SU-DHL-6 (cell line): ENCODE results near the gene CD99L2.
"Not testable (repeated sequence)": the region's sequence is repeated elsewhere in the genome, so short reads cannot be mapped to it uniquely, and the experiment has no call there.

ENCODE experiments used
- H2AFZ ChIP-seq: fragments of 200-600 bp; sonication (generic); 2 replicates; pipeline ENCODE4 v1.6.1; 2014; ENCODE audit warnings: low read depth, mild to moderate bottlenecking, moderate library complexity, mixed read lengths, antibody characterized with exemption, low read length; ENCODE audit not compliant: severe bottlenecking
- H3F3A ChIP-seq: fragments of 200-600 bp; shearing (Covaris generic); 2 replicates; pipeline ENCODE4 v1.6.0; 2016; ENCODE audit warnings: antibody characterized with exemption, mild to moderate bottlenecking; ENCODE audit not compliant: insufficient read depth
- H3K27ac ChIP-seq: fragments of 200-600 bp; sonication (generic); 2 replicates; pipeline ENCODE4 v1.5.1; 2016; ENCODE audit warnings: low read depth, mild to moderate bottlenecking, low read length, moderate library complexity, mixed read lengths
- H3K27me3 ChIP-seq: fragments of 200-600 bp; sonication (generic), shearing (Covaris generic); 2 replicates; pipeline ENCODE4 v1.6.0; 2014; ENCODE audit warnings: mild to moderate bottlenecking, low read length
- H3K36me3 ChIP-seq: fragments of 200-600 bp; sonication (generic); 2 replicates; pipeline ENCODE4 v1.6.1; 2014; ENCODE audit warnings: mild to moderate bottlenecking, low read length, mixed read lengths
- H3K4me2 ChIP-seq: fragments of 300-600, 200-600 bp; shearing (Covaris generic), sonication (generic); 2 replicates; pipeline ENCODE4 v1.6.0; 2014; ENCODE audit warnings: low read length, low read depth, mild to moderate bottlenecking; ENCODE audit not compliant: poor library complexity, severe bottlenecking
- H3K4me3 ChIP-seq: fragments of 200-600 bp; sonication (generic); 2 replicates; pipeline ENCODE4 v1.5.1; 2014; ENCODE audit warnings: antibody characterized with exemption, low read length, mild to moderate bottlenecking, mixed read lengths; ENCODE audit not compliant: insufficient read depth, poor library complexity, severe bottlenecking
- H3K79me2 ChIP-seq: fragments of 200-600 bp; sonication (generic); 2 replicates; pipeline ENCODE4 v1.6.1; 2014; ENCODE audit warnings: mild to moderate bottlenecking, low read length, moderate library complexity; ENCODE audit not compliant: insufficient read depth
- H3K9ac ChIP-seq: fragments of 200-600 bp; sonication (generic); 2 replicates; pipeline ENCODE4 v1.7.0; 2014; ENCODE audit warnings: mild to moderate bottlenecking, low read length
- H3K9me2 ChIP-seq: fragments of 200-600 bp; sonication (generic); replicated peaks from 2 replicates; pipeline ENCODE4 v1.6.1; 2014; ENCODE audit warnings: low read length; ENCODE audit not compliant: insufficient read depth
- H3K9me3 ChIP-seq: fragments of 200-600 bp; sonication (generic); 2 replicates; pipeline ENCODE4 v1.6.1; 2014; ENCODE audit warnings: low read length, mixed read lengths; ENCODE audit not compliant: insufficient read depth
- H4K20me1 ChIP-seq: fragments of 200-600 bp; sonication (generic); 2 replicates; pipeline ENCODE4 v1.6.1; 2014; ENCODE audit warnings: low read depth, mild to moderate bottlenecking, antibody characterized with exemption, low read length, moderate library complexity, mixed read lengths
- CTCF ChIP-seq: fragments of 200-600 bp; sonication (generic); IDR thresholded peaks from one replicate; pipeline ENCODE4 v1.5.1; 2017; ENCODE audit warnings: antibody characterized with exemption, mild to moderate bottlenecking, low read length, moderate library complexity; ENCODE audit not compliant: insufficient read depth, poor library complexity, severe bottlenecking
- EZH2phosphoT487 ChIP-seq: fragments of 200-600 bp; sonication (generic), shearing (Covaris generic); conservative IDR thresholded peaks from 2 replicates; pipeline ENCODE4 v1.6.1; 2018; ENCODE audit warnings: mild to moderate bottlenecking, antibody characterized with exemption, low read length, moderate library complexity, mixed read lengths

CD99L2 gene

GRCh38 chrX:150893936-150894335 lies 4.5 kb downstream of the CD99L2 start:
- H3K4me2 ChIP-seq: no peak overlapping the region
- H3K27me3 ChIP-seq: no peaks in the 10 kb centered on the region
- no peaks in the 10 kb centered on the region for H3K9me2 ChIP-seq
- no peak overlapping the region for H3K27ac ChIP-seq
- TF ChIP-seq CTCF: no peak
- no peak for TF ChIP-seq EZH2phosphoT487
- H3F3A ChIP-seq: no peaks in the 10 kb centered on the region
- H3K9ac ChIP-seq: no peak overlapping the region
- H3K4me3 ChIP-seq: no peak overlapping the region
- H2AFZ ChIP-seq: no peak overlapping the region
- no peaks in the 10 kb centered on the region for H3K9me3 ChIP-seq
- no peaks in the 10 kb centered on the region for H3K36me3 ChIP-seq
- H3K79me2 ChIP-seq: peaks cover 7% of the 10 kb centered on the region; the same call in 1 of the 2 replicates
- no peaks in the 10 kb centered on the region for H4K20me1 ChIP-seq

DNA sequence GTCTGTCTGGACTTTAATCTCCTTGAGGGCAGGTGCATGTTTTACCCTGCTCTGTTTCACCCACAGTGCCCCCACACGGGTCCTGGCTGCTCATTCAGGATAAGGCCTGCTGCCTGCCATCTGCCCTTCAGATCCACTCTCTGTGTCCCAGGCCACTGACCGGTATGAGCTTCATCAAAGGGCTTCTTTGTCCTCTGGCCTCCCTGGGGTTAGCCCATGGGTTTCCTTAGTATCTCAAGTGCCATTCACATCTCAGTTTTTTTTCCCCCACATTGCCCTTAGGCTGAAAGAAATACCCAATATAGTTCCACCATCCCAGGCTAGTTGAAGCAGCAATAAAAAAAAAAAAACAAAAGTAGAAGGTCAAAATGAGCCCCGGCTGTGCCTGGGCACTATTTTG lies 9.3 kb downstream of the CD99L2 start:
- Histone ChIP-seq H3K9me3 (no peaks in the 10 kb centered on the region), H3K27ac (no peak overlapping the region)
- no peak for TF ChIP-seq EZH2phosphoT487
- no peak for TF ChIP-seq CTCF

GRCh38 chrX:150887906-150888465 lies 10.5 kb downstream of the CD99L2 start:
- Histone ChIP-seq H3K9ac (no peak overlapping the region), H3K79me2 (no peaks in the 10 kb centered on the region), H3K27me3 (no peaks in the 10 kb centered on the region), H2AFZ (no peak overlapping the region), H3K36me3 (no peaks in the 10 kb centered on the region), H3K9me2 (no peaks in the 10 kb centered on the region), H3F3A (no peaks in the 10 kb centered on the region), H3K27ac (no peak overlapping the region), H4K20me1 (no peaks in the 10 kb centered on the region), H3K4me2 (no peak overlapping the region), H3K9me3 (no peaks in the 10 kb centered on the region), H3K4me3 (no peak overlapping the region)
- TF ChIP-seq CTCF (no peak), EZH2phosphoT487 (no peak)

More for the DNA sequence above, 9.3 kb downstream of the CD99L2 start:
- H3K79me2 ChIP-seq: no peaks in the 10 kb centered on the region
- H3K9ac ChIP-seq: no peak overlapping the region
- H3K4me2 ChIP-seq: no peak overlapping the region
- no peaks in the 10 kb centered on the region for H3F3A ChIP-seq
- no peaks in the 10 kb centered on the region for H3K9me2 ChIP-seq
- H3K4me3 ChIP-seq: no peak overlapping the region
- no peaks in the 10 kb centered on the region for H3K36me3 ChIP-seq
- no peaks in the 10 kb centered on the region for H4K20me1 ChIP-seq
- no peaks in the 10 kb centered on the region for H3K27me3 ChIP-seq
- no peak overlapping the region for H2AFZ ChIP-seq

DNA sequence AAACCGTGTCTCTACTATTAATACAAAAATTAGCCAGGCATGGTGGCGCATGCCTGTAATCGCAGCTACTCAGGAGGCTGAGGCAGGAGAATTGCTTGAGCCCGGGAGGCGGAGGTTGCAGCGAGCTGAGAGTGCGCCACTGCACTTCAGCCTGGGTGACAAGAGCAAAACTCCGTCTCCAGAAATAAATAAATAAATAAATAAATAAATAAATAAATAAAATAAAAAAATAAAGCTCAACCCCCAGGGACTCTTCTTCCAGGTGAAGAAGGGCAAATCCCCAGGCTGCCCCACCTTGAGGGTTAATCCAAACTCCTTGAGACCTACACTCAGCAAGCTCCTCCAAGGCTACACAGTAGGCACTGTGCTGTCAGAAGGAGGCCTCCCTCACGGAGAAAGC lies 11.2 kb downstream of the CD99L2 start:
- H2AFZ ChIP-seq, H3K27ac ChIP-seq, H4K20me1 ChIP-seq, H3K4me3 ChIP-seq, H3K27me3 ChIP-seq, H3K9me2 ChIP-seq, H3K9ac ChIP-seq, H3K79me2 ChIP-seq, H3K4me2 ChIP-seq, H3K36me3 ChIP-seq, H3K9me3 ChIP-seq, H3F3A ChIP-seq: not testable (repeated sequence)
